ENCODE data around the gene CCDC197.

CCDC197 gene

GRCh38 chr14:94040796-94041195 is 43.7 kb downstream of the CCDC197 start:
- Histone ChIP-seq H2AFZ (ENCODE audit: low read length) (no peak overlapping the region), H3K4me3 (ENCODE audit: low read length) (no peak overlapping the region)
- TF ChIP-seq EZH2 (optimal IDR thresholded peaks at IDR 0.05; ENCODE audit: low read depth, low read length) (no peak), EZH2phosphoT487 (IDR thresholded peaks at IDR 0.05; ENCODE audit: low read length) (no peak)

GRCh38 chr14:94041551-94042346 is 44.6 kb downstream of the CCDC197 start:
- Histone ChIP-seq H3K9ac (ENCODE audit: low read length) (no peak overlapping the region), H3K4me3 (ENCODE audit: low read length) (no peak overlapping the region), H3K4me2 (ENCODE audit: low read depth, low read length) (no peak overlapping the region), H3K27me3 (replicated peaks; ENCODE audit: insufficient read depth, low read length) (no peaks in the 10 kb centered on the region), H2AFZ (ENCODE audit: low read length) (no peak overlapping the region), H3K9me3 (replicated peaks; ENCODE audit: insufficient read depth, low read length) (no peaks in the 10 kb centered on the region), H3K36me3 (replicated peaks; ENCODE audit: insufficient read depth, low read length) (no peaks in the 10 kb centered on the region), H3F3A (ENCODE audit: insufficient read depth, low read length) (no peaks in the 10 kb centered on the region), H3K9me2 (replicated peaks; ENCODE audit: insufficient read depth, low read length) (no peaks in the 10 kb centered on the region), H3K27ac (ENCODE audit: low read length) (no peak overlapping the region), H4K20me1 (ENCODE audit: insufficient read depth, low read length) (no peaks in the 10 kb centered on the region), H3K79me2 (ENCODE audit: low read length) (no peaks in the 10 kb centered on the region), H3K4me1 (ENCODE audit: low read length) (no peaks in the 10 kb centered on the region)
- TF ChIP-seq EZH2 (optimal IDR thresholded peaks at IDR 0.05; ENCODE audit: low read depth, low read length) (no peak), CTCF (IDR thresholded peaks at IDR 0.05; ENCODE audit: low read length) (no peak), EZH2phosphoT487 (IDR thresholded peaks at IDR 0.05; ENCODE audit: low read length) (no peak)
- DNase-seq: no peak

More at GRCh38 chr14:94040796-94041195, 43.7 kb downstream of the CCDC197 start:
- H3K4me2 ChIP-seq (ENCODE audit: low read depth, low read length): no peak overlapping the region
- no peaks in the 10 kb centered on the region for H3K27me3 ChIP-seq (replicated peaks; ENCODE audit: insufficient read depth, low read length)
- no peaks in the 10 kb centered on the region for H3K9me3 ChIP-seq (replicated peaks; ENCODE audit: insufficient read depth, low read length)
- no peak overlapping the region for H3K9ac ChIP-seq (ENCODE audit: low read length)
- H4K20me1 ChIP-seq (ENCODE audit: insufficient read depth, low read length): no peaks in the 10 kb centered on the region
- no peak overlapping the region for H3K27ac ChIP-seq (ENCODE audit: low read length)
- no peaks in the 10 kb centered on the region for H3K36me3 ChIP-seq (replicated peaks; ENCODE audit: insufficient read depth, low read length)
- no peaks in the 10 kb centered on the region for H3K4me1 ChIP-seq (ENCODE audit: low read length)
- no peaks in the 10 kb centered on the region for H3F3A ChIP-seq (ENCODE audit: insufficient read depth, low read length)
- DNase-seq: no peak
- H3K9me2 ChIP-seq (replicated peaks; ENCODE audit: insufficient read depth, low read length): no peaks in the 10 kb centered on the region
- H3K79me2 ChIP-seq (ENCODE audit: low read length): no peaks in the 10 kb centered on the region

- no peaks in the 10 kb centered on the region for H3K27me3 ChIP-seq (replicated peaks; ENCODE audit: insufficient read depth, low read length)
- no peak overlapping the region for H3K4me3 ChIP-seq (ENCODE audit: low read length)
- no peaks in the 10 kb centered on the region for H3K4me1 ChIP-seq (ENCODE audit: low read length)
- TF ChIP-seq EZH2 (optimal IDR thresholded peaks at IDR 0.05; ENCODE audit: low read depth, low read length) (no peak), EZH2phosphoT487 (IDR thresholded peaks at IDR 0.05; ENCODE audit: low read length) (no peak), CTCF (IDR thresholded peaks at IDR 0.05; ENCODE audit: low read length) (no peak)
- no peak overlapping the region for H3K27ac ChIP-seq (ENCODE audit: low read length)
- H3K79me2 ChIP-seq (ENCODE audit: low read length): no peaks in the 10 kb centered on the region
- no peaks in the 10 kb centered on the region for H3K9me2 ChIP-seq (replicated peaks; ENCODE audit: insufficient read depth, low read length)
- no peaks in the 10 kb centered on the region for H3K9me3 ChIP-seq (replicated peaks; ENCODE audit: insufficient read depth, low read length)
- no peak overlapping the region for H3K9ac ChIP-seq (ENCODE audit: low read length)
- H2AFZ ChIP-seq (ENCODE audit: low read length): no peak overlapping the region
- no peak overlapping the region for H3K4me2 ChIP-seq (ENCODE audit: low read depth, low read length)
- no peaks in the 10 kb centered on the region for H3K36me3 ChIP-seq (replicated peaks; ENCODE audit: insufficient read depth, low read length)
- DNase-seq: no peak
- H3F3A ChIP-seq (ENCODE audit: insufficient read depth, low read length): no peaks in the 10 kb centered on the region
- no peaks in the 10 kb centered on the region for H4K20me1 ChIP-seq (ENCODE audit: insufficient read depth, low read length)
Observed at GRCh38 chr14:94042433-94043091, 45.5 kb downstream of the CCDC197 start.
